NOMO-1 treated with DMSO at 0.1 percent for 48 hours (cell line): ENCODE results near the gene HDAC2.
"Not testable (repeated sequence)": the region's sequence is repeated elsewhere in the genome, so short reads cannot be mapped to it uniquely, and the experiment has no call there.

ENCODE experiments used
- DNase-seq: peaks from one replicate; lab custom pipeline; 2025; ENCODE audit not compliant: unreplicated experiment; lab: John Stamatoyannopoulos, UW

HDAC2 gene

GRCh38 chr6:113970805-113971676 is at the start of gene HDAC2:
HDAC2 (minus strand) TSS chr6:113971148; CDS start chr6:113970908, 240 bp downstream.
- peak; percentile 93 for DNase-seq

GRCh38 chr6:114020196-114020595 is 49.2 kb upstream of the HDAC2 start:
- DNase-seq = no peak

- not testable (repeated sequence) for DNase-seq
Measured at GRCh38 chr6:114017146-114017545, 46.2 kb upstream of the HDAC2 start.

GRCh38 chr6:114014106-114014505 is 43.2 kb upstream of the HDAC2 start:
- peak; percentile 1 for DNase-seq

GRCh38 chr6:114011486-114011885 is 40.5 kb upstream of the HDAC2 start:
- DNase-seq = not testable (repeated sequence)

- no peak for DNase-seq
Measured at GRCh38 chr6:114010540-114010939, 39.6 kb upstream of the HDAC2 start.

- DNase-seq = no peak
Measured at GRCh38 chr6:114009192-114009591, 38.2 kb upstream of the HDAC2 start.

- DNase-seq = no peak
Measured at GRCh38 chr6:114008331-114008730, 37.4 kb upstream of the HDAC2 start.

GRCh38 chr6:114007516-114007915 is 36.6 kb upstream of the HDAC2 start:
- no peak for DNase-seq

GRCh38 chr6:114001354-114001753 is 30.4 kb upstream of the HDAC2 start:
- no peak for DNase-seq

- DNase-seq = no peak
Measured at GRCh38 chr6:114000069-114000468, 29.1 kb upstream of the HDAC2 start.

- no peak for DNase-seq
Measured at GRCh38 chr6:113999284-113999683, 28.3 kb upstream of the HDAC2 start.

GRCh38 chr6:113998811-113999210 is 27.9 kb upstream of the HDAC2 start:
- DNase-seq = no peak

- no peak for DNase-seq
Measured at GRCh38 chr6:113997116-113997515, 26.2 kb upstream of the HDAC2 start.

- no peak for DNase-seq
Measured at GRCh38 chr6:113995634-113996033, 24.7 kb upstream of the HDAC2 start.

- DNase-seq = peak; percentile 74
Measured at GRCh38 chr6:113994934-113995342, 24.0 kb upstream of the HDAC2 start.

GRCh38 chr6:113989675-113990074 is 18.7 kb upstream of the HDAC2 start:
- DNase-seq = no peak

GRCh38 chr6:113982675-113983074 is 11.7 kb upstream of the HDAC2 start:
- not testable (repeated sequence) for DNase-seq

GRCh38 chr6:113982055-113982550 is 11.2 kb upstream of the HDAC2 start:
- DNase-seq = no peak

- DNase-seq = no peak
Measured at GRCh38 chr6:113980937-113981554, 10.1 kb upstream of the HDAC2 start.

- peak; percentile 91 for DNase-seq
Measured at GRCh38 chr6:113979937-113980336, 9.0 kb upstream of the HDAC2 start.

GRCh38 chr6:113978084-113978675 is 7.2 kb upstream of the HDAC2 start:
- peak; percentile 52 for DNase-seq
